Endothelial cell of umbilical vein (primary cell): ENCODE measurements around the gene SERPINA6.

Experiments
- POLR2A ChIP-seq: IDR thresholded peaks from 2 replicates; pipeline ENCODE4 v1.6.1; 2012; ENCODE audit warnings: low read depth, mild to moderate bottlenecking, control low read depth, low read length
- TF ChIP-seq, protein P1 (sequence below), 2 donors: IDR thresholded peaks; 1 replicate in 1 of 2; 2 replicates in 1 of 2; pipeline ENCODE4 v1.5.1; 2011; ENCODE audit warnings: low read length in 2 of 2, mild to moderate bottlenecking in 2 of 2, moderate library complexity in 2 of 2, control low read depth in 1 of 2, inconsistent platforms in 1 of 2, low read depth in 1 of 2; ENCODE audit not compliant: insufficient read depth in 1 of 2; ENCODE audit errors: extremely low read depth in 1 of 2

GRCh38 chr14:94290197-94290596, 32.9 kb downstream of the SERPINA6 start:
- TF ChIP-seq, protein P1, sequence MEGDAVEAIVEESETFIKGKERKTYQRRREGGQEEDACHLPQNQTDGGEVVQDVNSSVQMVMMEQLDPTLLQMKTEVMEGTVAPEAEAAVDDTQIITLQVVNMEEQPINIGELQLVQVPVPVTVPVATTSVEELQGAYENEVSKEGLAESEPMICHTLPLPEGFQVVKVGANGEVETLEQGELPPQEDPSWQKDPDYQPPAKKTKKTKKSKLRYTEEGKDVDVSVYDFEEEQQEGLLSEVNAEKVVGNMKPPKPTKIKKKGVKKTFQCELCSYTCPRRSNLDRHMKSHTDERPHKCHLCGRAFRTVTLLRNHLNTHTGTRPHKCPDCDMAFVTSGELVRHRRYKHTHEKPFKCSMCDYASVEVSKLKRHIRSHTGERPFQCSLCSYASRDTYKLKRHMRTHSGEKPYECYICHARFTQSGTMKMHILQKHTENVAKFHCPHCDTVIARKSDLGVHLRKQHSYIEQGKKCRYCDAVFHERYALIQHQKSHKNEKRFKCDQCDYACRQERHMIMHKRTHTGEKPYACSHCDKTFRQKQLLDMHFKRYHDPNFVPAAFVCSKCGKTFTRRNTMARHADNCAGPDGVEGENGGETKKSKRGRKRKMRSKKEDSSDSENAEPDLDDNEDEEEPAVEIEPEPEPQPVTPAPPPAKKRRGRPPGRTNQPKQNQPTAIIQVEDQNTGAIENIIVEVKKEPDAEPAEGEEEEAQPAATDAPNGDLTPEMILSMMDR (IDR thresholded peaks at IDR 0.05; ENCODE audit: extremely low read depth in 1 of 2, insufficient read depth in 1 of 2, low read depth in 1 of 2, low read length in 2 of 2), result no peak
- no peak for TF ChIP-seq POLR2A
